H9 (cell line): ENCODE measurements around the gene TBXAS1. TPM values are rescaled to one million over a fixed set of nuclear protein-coding genes. Genes with fewer than 3 reads are reported as not detected.

Experiments
- DNase-seq: peaks from one replicate; pipeline ENCODE4 v3.0.0-alpha.2; 2017
- H2AFZ ChIP-seq: one replicate; pipeline ENCODE4 v1.6.1; 2013; ENCODE audit warnings: mild to moderate bottlenecking, low read length, control low read depth, moderate library complexity
- H2AK5ac ChIP-seq: 2 replicates; pipeline ENCODE4 v1.6.1; 2013; ENCODE audit warnings: low read length, control low read depth, mixed read lengths; ENCODE audit not compliant: insufficient read length
- H2BK120ac ChIP-seq: one replicate; pipeline ENCODE4 v1.6.1; 2013; ENCODE audit warnings: low read depth, mild to moderate bottlenecking, low read length, control low read depth, inconsistent platforms; ENCODE audit not compliant: poor library complexity, severe bottlenecking
- H2BK12ac ChIP-seq: 2 replicates; pipeline ENCODE4 v1.6.1; 2013; ENCODE audit warnings: low read length, control low read depth, mixed read lengths, low read depth; ENCODE audit not compliant: insufficient read length
- H2BK15ac ChIP-seq: 2 replicates; pipeline ENCODE4 v1.6.1; 2013; ENCODE audit warnings: low read depth, low read length, control low read depth
- H2BK20ac ChIP-seq: one replicate; pipeline ENCODE4 v1.6.1; 2013; ENCODE audit warnings: low read depth, mild to moderate bottlenecking, low read length, control low read depth, inconsistent platforms; ENCODE audit not compliant: poor library complexity, severe bottlenecking
- H2BK5ac ChIP-seq: 2 replicates; pipeline ENCODE4 v1.6.1; 2013; ENCODE audit warnings: low read length, control low read depth, mixed read lengths; ENCODE audit not compliant: insufficient read length
- H3K14ac ChIP-seq: 2 replicates; pipeline ENCODE4 v1.6.1; 2013; ENCODE audit warnings: low read length, control low read depth; ENCODE audit not compliant: insufficient read depth
- H3K18ac ChIP-seq: 2 replicates; pipeline ENCODE4 v1.6.1; 2013; ENCODE audit warnings: low read depth, mild to moderate bottlenecking, mixed read lengths, low read length, control low read depth; ENCODE audit not compliant: insufficient read length
- H3K23ac ChIP-seq: 2 replicates; pipeline ENCODE4 v1.6.1; 2013; ENCODE audit warnings: low read length, control low read depth, mixed read lengths, low read depth; ENCODE audit not compliant: insufficient read length
- H3K23me2 ChIP-seq: 2 replicates; pipeline ENCODE4 v1.6.1; 2013; ENCODE audit warnings: low read depth, mild to moderate bottlenecking, mixed read lengths, low read length, control low read depth; ENCODE audit not compliant: insufficient read length, poor library complexity, severe bottlenecking
- H3K27ac ChIP-seq: 2 replicates; pipeline ENCODE4 v1.5.1; 2013; ENCODE audit warnings: low read length, control low read depth, mixed read lengths, low read depth; ENCODE audit not compliant: insufficient read length
- H3K27me3 ChIP-seq: 2 replicates; pipeline ENCODE4 v1.6.1; 2013; ENCODE audit warnings: low read length, control low read depth, inconsistent platforms; ENCODE audit not compliant: insufficient read depth
- H3K4ac ChIP-seq: 2 replicates; pipeline ENCODE4 v1.6.1; 2013; ENCODE audit warnings: low read depth, mild to moderate bottlenecking, control low read depth, inconsistent platforms, low read length, moderate library complexity
- H3K4me1 ChIP-seq: 2 replicates; pipeline ENCODE4 v1.6.1; 2013; ENCODE audit warnings: low read length, control low read depth, inconsistent platforms; ENCODE audit not compliant: insufficient read depth
- H3K4me2 ChIP-seq: 2 replicates; pipeline ENCODE4 v1.6.1; 2013; ENCODE audit warnings: low read length, control low read depth, mixed read lengths; ENCODE audit not compliant: insufficient read length, insufficient read depth
- H3K56ac ChIP-seq: 2 replicates; pipeline ENCODE4 v1.6.1; 2013; ENCODE audit warnings: low read depth, mild to moderate bottlenecking, mixed read lengths, low read length, control low read depth; ENCODE audit not compliant: insufficient read length
- H3K79me1 ChIP-seq: 2 replicates; pipeline ENCODE4 v1.6.1; 2013; ENCODE audit warnings: low read depth, mild to moderate bottlenecking, moderate library complexity, low read length, control low read depth, inconsistent platforms; ENCODE audit not compliant: insufficient read depth, poor library complexity, severe bottlenecking
- H3K79me2 ChIP-seq: 2 replicates; pipeline ENCODE4 v1.6.1; 2013; ENCODE audit warnings: low read length, control low read depth, inconsistent platforms; ENCODE audit not compliant: insufficient read depth
- H3K9ac ChIP-seq: 2 replicates; pipeline ENCODE4 v1.6.1; 2013; ENCODE audit warnings: low read length, control low read depth, mixed read lengths; ENCODE audit not compliant: insufficient read length; ENCODE audit errors: extremely low read depth
- H3K9me3 ChIP-seq: one replicate; pipeline ENCODE4 v1.6.1; 2013; ENCODE audit warnings: low read depth, low read length, inconsistent platforms; ENCODE audit not compliant: control insufficient read depth
- H3T11ph ChIP-seq: one replicate; pipeline ENCODE4 v1.6.1; 2013; ENCODE audit warnings: mild to moderate bottlenecking, low read length, control low read depth, inconsistent platforms
- H4K20me1 ChIP-seq: one replicate; pipeline ENCODE4 v1.6.1; 2013; ENCODE audit not compliant: control insufficient read depth, insufficient read length, insufficient read depth
- H4K5ac ChIP-seq: 2 replicates; pipeline ENCODE4 v1.6.1; 2013; ENCODE audit warnings: low read depth, mild to moderate bottlenecking, mixed read lengths, low read length, control low read depth; ENCODE audit not compliant: insufficient read length
- H4K8ac ChIP-seq: replicated peaks from 2 replicates; pipeline ENCODE4 v1.6.1; 2013; ENCODE audit warnings: low read length, control low read depth, mixed read lengths, low read depth; ENCODE audit not compliant: insufficient read length
- H4K91ac ChIP-seq: 2 replicates; pipeline ENCODE4 v1.6.1; 2013; ENCODE audit warnings: low read depth, mild to moderate bottlenecking, moderate library complexity, mixed read lengths, low read length, control low read depth; ENCODE audit not compliant: insufficient read length
- H3K27ac Mint-ChIP-seq, 3 experiments: 2 replicates in 2 of 3; 3 replicates in 1 of 3; pipeline ENCODE4 v1.8.0; 2020 to 2021; ENCODE audit warnings: mixed read lengths in 3 of 3, mild to moderate bottlenecking in 1 of 3, moderate library complexity in 1 of 3
- H3K27me3 Mint-ChIP-seq: 2 replicates; pipeline ENCODE4 v1.8.0; 2021; ENCODE audit warnings: low read depth, mild to moderate bottlenecking, moderate library complexity, mixed read lengths
- H3K36me3 Mint-ChIP-seq, 3 experiments: 2 replicates in 2 of 3; 3 replicates in 1 of 3; pipeline ENCODE4 v1.8.0; 2020 to 2021; ENCODE audit warnings: low read depth in 3 of 3, mixed read lengths in 3 of 3; ENCODE audit not compliant: insufficient read depth in 1 of 3
- H3K4me1 Mint-ChIP-seq, 2 experiments: 2 replicates each; pipeline ENCODE4 v1.8.0; 2020; ENCODE audit warnings: mixed read lengths in 2 of 2
- H3K4me3 Mint-ChIP-seq, 2 experiments: 2 replicates in 1 of 2; 3 replicates in 1 of 2; pipeline ENCODE4 v1.8.0; 2020 to 2021; ENCODE audit warnings: mild to moderate bottlenecking in 2 of 2, mixed read lengths in 2 of 2, moderate library complexity in 1 of 2
- H3K9me3 Mint-ChIP-seq, 2 experiments: 2 replicates in 1 of 2; 3 replicates in 1 of 2; pipeline ENCODE4 v1.8.0; 2020; ENCODE audit warnings: mild to moderate bottlenecking in 2 of 2, mixed read lengths in 2 of 2, moderate library complexity in 1 of 2
- WGBS: extraction: QIAGEN DNeasy Blood & Tissue Kit; methylation state at CpG from one replicate; pipeline ENCODE4 v1.1.7; 2013; ENCODE audit warnings: missing lambda C conversion rate, low lambda C conversion rate, mixed read lengths; ENCODE audit not compliant: insufficient read length; ENCODE audit errors: extremely low coverage; 5-methylcytosine and 5-hydroxymethylcytosine counted together
- total RNA-seq: library from RNA; stranded (reverse); gene quantifications from 2 replicates; pipeline ENCODE4 v1.2.1, GENCODE V29; 2021
- TF ChIP-seq, protein P1 (sequence below): fragments of 200-600 bp; sonication (generic); conservative IDR thresholded peaks from 3 replicates; pipeline ENCODE4 v1.8.0; 2021; ENCODE audit warnings: antibody characterized with exemption, mild to moderate bottlenecking

TBXAS1 gene
- total RNA-seq, 1 experiment from 2014 or later = 0.39 TPM

DNA sequence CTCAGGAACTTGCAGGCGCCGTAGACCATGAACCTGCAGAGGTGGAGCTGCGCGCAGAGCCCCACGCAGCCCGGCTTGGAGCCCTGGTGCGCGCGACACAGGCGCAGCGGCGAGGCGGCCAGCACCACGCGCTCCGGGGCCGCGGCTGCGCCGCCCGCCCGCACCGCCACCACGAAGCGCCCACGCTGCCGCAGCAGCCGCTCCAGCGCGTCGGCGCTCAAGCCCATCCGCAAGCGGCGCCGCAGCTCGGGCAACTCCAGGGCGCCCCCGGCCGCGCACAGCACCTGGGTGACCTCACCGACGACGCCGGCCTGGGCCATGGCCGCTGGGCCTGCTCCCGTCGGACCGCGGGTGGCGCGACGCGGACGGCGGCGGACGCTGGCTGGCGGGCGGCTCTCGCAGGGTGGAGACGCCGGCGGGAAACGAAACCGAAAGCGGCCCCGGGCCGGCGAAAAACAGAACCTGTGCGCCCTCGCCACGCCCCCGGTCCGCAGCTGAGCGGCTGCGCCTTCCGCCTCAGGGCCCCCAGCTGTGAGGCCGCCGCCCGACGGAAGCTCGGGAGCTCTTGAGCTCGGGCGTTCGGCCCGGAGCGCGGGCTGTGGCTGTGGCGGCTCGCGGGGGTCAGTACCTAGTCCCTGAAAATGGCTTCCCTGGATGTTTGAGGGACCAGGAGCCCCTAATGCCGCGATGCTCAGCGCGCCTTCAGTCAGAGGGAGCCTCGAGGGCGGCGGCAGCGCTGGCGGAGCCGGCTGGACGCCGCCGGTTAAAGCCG lies 233.7 kb downstream of the TBXAS1 start, which contains the start of gene PARP12:
Gene PARP12 (minus strand): TSS at position 424 of the 772 bp plus-strand sequence. CDS start 104 bp downstream, at position 320.
- no peaks in the 10 kb centered on the region for H3K79me1 ChIP-seq
- H3K14ac ChIP-seq = peak within 1 kb of the TSS; percentile 83

More for the DNA sequence above, 233.7 kb downstream of the TBXAS1 start, which contains the start of gene PARP12:
- Histone ChIP-seq H4K91ac (no peak within 1 kb of the TSS), H3K4ac (no peak within 1 kb of the TSS), H2BK120ac (no peak within 1 kb of the TSS), H2BK12ac (no peak within 1 kb of the TSS), H3K23me2 (peaks cover 5% of the 10 kb centered on the region), H3K18ac (peak within 1 kb of the TSS; percentile 70), H3K9me3 (no peaks in the 10 kb centered on the region), H4K5ac (no peak within 1 kb of the TSS), H2AFZ (peak within 1 kb of the TSS; percentile 85), H2BK5ac (no peak within 1 kb of the TSS), H3K9ac (peak within 1 kb of the TSS; percentile 20), H2AK5ac (no peak within 1 kb of the TSS), H3K27me3 (peaks cover 5% of the 10 kb centered on the region; the same call in 1 of the 2 replicates), H3T11ph (no peak within 1 kb of the TSS), H3K23ac (no peak within 1 kb of the TSS), H3K79me2 (no peaks in the 10 kb centered on the region; the same call in 1 of the 2 replicates), H4K8ac (no peak within 1 kb of the TSS), H3K4me1 (no peaks in the 10 kb centered on the region), H2BK20ac (no peak within 1 kb of the TSS), H4K20me1 (no peaks in the 10 kb centered on the region), H3K56ac (no peak within 1 kb of the TSS), H3K4me2 (peak within 1 kb of the TSS; percentile 43), H2BK15ac (no peak within 1 kb of the TSS; the same call in 1 of the 2 replicates), H3K27ac (no peak within 1 kb of the TSS)
- H3K4me1 Mint-ChIP-seq = peaks cover 5 to 7% of the 10 kb centered on the region in 2 experiments; a peak in 3 of 4 replicates
- no CpG with 5 or more reads among the region's 106 CpGs for WGBS
- peak; percentile 78 for DNase-seq
- peaks cover 4 to 17% (median 7%) of the 10 kb centered on the region in 3 experiments; a peak in 6 of 7 replicates for H3K36me3 Mint-ChIP-seq
- TF ChIP-seq, protein P1, sequence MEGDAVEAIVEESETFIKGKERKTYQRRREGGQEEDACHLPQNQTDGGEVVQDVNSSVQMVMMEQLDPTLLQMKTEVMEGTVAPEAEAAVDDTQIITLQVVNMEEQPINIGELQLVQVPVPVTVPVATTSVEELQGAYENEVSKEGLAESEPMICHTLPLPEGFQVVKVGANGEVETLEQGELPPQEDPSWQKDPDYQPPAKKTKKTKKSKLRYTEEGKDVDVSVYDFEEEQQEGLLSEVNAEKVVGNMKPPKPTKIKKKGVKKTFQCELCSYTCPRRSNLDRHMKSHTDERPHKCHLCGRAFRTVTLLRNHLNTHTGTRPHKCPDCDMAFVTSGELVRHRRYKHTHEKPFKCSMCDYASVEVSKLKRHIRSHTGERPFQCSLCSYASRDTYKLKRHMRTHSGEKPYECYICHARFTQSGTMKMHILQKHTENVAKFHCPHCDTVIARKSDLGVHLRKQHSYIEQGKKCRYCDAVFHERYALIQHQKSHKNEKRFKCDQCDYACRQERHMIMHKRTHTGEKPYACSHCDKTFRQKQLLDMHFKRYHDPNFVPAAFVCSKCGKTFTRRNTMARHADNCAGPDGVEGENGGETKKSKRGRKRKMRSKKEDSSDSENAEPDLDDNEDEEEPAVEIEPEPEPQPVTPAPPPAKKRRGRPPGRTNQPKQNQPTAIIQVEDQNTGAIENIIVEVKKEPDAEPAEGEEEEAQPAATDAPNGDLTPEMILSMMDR = no peak
- H3K27ac Mint-ChIP-seq = no peak within 1 kb of the TSS; a peak in 1 of 7 replicates
- H3K9me3 Mint-ChIP-seq = peaks cover 16 to 17% of the 10 kb centered on the region in 2 experiments
- peaks cover 39% of the 10 kb centered on the region for H3K27me3 Mint-ChIP-seq
- peak within 1 kb of the TSS; percentile 78 to 82 for H3K4me3 Mint-ChIP-seq
